RKO (cell line): Measurements from ENCODE around the gene COL7A1.
A peak's percentile ranks its signal among the peaks of the same experiment; 100 is the strongest.
"Not testable (repeated sequence)": the region's sequence is repeated elsewhere in the genome, so short reads cannot be mapped to it uniquely, and the experiment has no call there.

Experiments used
- DNase-seq: peaks from one replicate; pipeline ENCODE4 v3.0.0-alpha.2; 2016; ENCODE audit warnings: low spot score

The COL7A1 gene

DNA sequence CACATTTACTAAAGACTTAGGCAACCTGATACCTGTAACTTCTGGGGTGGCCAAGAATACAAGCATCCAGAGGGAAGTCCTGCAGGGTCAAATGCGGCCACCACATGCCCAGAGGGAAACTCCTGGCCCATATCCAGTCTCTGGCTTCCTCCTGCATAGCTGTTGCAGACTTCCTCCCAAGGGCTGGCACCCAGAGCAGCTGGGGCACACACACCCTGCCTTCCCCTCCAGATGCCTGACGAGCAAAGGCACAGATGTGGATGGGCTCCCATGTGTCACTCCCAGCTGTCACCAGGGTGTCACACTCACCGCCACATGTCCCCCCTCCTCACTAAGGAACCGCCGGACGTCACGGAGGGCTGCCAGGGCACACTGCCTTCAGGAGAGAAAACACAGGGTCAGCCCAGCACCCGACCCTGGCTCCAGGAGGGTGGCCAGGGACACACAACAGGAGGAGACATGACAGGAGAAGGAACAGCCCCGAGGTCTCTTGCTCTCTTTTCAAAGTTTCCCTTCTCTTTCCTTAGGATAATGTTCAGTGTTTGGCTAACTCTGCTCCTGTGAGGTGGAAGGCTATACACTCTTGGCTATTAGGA is 51.8 kb downstream of the COL7A1 start:
- DNase-seq: no peak

DNA sequence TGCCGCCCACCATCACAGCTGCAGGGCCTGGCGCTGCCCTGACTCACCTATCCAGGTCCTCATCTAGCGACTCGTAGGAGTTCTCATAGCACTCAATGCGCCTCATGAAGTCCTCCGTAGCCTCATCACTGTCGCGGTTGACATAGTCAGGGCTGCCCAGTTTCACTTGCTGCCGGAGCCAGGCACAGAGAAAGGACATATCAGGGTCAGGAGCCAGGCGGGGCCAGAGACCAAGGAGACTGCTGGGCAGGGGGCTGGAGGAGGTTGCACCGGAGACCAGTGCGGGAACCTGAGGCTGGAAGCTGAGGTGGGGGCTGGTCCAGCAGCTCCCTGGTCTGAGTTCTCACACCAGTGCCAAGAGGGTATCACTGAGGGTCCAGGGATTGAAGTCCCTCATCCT is 56.7 kb downstream of the COL7A1 start:
- peak; percentile 49 for DNase-seq

DNA sequence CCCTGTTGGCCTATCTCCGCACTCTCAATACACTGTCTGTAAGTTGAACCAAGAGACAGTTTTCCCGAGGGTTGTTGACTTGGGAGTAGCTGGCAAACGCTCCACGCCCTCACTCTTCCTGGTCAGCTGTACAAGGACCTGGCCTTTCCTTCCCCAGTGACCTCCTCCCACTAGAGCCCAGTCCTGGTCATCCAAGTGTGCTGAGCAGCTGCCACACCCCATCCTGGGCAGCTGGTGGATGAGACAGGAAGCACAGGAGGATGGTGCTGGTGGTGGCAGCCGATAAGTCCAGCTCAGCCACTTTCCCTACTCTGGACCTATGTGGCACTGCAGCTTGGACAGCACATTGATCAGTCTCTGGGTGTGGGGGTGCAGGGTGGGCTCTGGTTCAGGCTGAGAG is 58.3 kb downstream of the COL7A1 start:
- DNase-seq: no peak

DNA sequence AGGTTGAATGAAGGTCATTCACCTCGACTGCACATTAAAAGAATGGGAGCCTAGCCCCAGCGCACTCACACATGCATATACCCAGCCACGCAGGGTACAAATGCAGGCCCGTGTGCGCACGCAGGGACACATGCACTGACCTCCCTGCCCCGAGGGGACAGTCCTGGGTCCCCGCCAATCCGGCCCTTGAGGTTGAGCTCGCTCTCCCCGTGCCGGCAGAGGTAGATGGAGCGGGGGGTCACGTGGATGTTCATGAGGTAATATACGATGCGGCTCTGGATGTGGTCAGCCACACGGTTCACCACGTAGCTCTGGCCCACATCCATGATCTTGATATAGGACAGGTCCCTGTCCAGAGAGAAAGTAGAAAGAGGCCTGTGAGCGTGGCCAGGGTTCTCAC is 59.0 kb downstream of the COL7A1 start:
- no peak for DNase-seq

DNA sequence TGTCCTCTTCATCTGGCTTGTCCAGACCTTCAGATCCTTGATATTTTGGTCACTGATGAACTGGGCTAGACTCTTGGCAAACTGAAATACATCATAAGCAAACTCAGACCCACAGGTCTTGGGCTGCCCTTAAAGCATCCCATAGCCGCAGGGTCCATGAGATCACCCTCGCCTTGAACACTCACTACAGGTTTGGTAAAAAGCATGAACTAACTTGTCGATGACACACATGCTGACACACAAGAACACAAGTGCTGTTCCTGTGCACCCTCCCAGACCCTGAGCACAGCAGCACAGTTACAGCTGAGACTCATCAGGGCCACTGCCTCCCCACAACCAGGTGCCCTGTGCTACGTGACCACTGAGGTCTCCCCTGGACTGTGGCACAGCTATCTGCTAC is 59.6 kb downstream of the COL7A1 start:
- DNase-seq: no peak

DNA sequence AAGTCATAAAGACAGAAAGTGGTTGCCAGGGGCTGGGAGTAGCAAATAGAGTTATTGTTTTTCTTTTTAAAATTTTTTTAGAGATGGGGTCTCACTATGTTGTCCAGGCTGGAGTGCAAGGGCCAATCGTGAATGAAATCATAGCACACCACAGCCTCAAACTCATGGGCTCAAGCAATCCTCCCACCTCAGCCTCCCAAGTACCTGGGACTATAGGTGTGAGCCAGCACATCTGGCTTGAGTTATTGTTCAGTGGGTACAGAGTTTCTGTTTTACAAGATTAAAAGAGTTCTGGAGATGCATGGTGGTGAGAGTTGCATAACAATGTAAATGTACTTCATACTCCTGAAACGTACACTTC is 62.2 kb downstream of the COL7A1 start:
- DNase-seq: no peak

DNA sequence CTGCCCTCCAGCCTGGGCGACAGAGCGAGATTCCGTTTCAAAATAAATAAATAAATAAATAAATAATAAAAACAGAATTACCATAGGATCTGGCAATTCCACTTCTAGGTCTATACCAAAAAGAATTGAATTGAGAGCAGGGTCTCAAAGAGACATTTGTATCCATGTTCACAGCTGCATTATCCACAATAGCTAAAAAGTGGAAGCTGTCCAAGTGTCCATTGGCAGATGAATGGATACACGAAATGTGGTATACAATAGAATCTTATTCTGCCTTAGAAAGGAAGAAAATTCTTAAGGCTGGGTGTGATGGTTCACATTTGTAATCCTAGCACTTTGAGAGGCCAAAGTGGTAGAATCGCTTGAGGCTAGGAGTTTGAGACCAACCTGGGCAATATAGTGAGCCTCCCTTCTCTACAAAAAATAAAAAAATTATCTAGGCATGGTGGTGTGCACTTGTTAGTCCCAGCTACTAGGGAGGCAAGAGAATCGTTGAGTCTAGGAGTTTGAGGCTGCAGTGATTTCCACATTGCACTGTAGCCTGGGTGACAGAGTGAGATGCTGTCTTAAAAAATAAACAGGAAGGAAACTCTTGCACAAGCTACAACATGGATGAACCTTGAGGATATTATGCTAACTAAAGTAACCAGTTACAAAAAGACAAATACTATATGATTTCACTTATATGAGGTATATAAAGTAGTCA is 62.7 kb downstream of the COL7A1 start:
- DNase-seq: no peak

DNA sequence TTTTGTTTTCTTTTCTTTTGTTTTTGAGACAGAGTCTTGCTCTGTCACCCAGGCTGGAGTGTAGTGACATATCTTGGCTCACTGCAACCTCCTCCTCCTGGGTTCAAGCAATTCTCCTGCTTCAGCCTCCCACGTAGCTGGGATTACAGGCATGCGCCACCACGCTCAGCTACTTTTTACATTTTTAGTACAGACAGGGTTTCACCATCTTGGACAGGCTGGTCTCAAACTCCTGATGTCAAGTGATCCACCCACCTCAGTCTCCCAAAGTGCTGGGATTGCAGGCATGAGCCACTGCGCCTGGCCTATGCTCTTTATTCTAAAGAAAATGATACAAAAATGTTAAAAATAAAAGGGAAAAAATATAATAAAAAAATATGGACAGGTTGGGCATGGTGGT is 64.4 kb downstream of the COL7A1 start:
- not testable (repeated sequence) for DNase-seq

DNA sequence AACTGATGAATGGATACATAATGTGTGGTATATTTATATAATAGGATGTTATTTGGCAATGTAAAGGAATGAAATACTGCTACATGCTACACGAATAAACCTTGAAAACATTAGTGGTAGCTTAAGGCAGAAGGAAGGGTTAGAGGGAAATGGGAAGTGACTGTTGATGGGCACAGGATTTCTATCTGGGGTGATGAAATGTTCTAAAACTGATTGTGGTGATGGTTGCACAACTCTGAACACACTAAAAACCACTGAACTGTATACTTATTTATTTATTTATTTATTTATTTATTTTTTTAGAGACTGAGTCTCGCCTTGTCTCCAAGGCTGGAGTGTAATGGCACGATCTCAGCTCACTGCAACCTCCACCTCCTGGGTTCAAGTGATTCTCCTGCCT is 66.4 kb downstream of the COL7A1 start:
- no peak for DNase-seq

DNA sequence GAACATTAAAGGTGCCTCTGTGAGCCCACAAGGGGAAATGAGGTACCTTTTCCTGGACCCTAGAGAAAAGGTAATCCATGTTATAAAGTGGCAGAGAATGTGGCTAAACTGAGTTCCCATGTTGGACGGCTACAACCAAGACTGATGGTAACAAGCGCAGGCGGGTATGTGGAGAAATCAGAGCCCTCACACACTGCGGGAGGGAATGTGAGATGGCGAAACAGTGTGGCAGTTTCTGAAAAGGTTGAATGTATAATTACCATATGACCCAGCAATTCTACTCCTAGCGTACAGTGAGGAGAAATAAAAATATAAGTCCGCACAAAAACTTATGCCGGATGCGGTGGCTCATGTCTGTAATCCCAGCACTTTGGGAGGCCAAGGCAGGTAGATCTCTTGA is 67.1 kb downstream of the COL7A1 start:
- no peak for DNase-seq

DNA sequence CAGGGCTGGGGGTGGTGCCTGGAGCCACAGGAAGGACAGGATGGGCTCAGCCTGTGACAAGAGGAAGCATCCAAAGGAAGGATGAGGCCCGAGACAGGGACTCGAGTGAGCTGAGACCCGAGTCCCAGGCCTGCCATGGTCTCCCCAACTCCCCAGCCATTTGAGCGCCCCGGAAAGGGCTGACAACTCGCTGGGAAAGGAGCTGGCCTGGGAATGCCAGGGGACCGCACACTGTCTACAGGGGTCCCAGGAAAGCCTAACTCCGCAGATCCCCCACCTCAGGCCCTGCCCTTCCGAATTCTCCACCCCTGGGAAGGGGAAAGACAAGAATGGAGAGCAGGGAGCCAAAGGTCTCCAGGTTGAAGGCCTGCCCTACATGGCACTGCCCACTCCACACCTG is 70.2 kb downstream of the COL7A1 start:
- no peak for DNase-seq

DNA sequence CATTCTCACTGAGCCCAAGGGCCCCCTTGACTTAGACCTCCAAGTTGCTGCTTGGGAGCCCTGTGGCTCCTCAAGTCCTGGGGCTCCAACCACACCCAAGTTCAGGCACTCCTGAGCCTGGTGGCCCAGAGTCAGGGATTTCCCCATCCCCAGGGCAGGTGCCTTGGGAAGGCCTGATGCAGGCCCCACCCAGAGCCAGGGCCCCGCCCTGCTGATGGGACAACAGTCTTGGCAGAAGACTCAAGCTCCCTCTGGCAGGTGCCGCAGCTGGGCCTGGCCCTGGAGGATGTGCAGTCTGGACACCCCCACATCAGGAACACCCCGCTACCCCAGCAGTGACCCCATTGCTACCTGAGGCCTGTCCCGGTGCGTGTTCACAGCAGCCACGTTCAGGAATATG is 73.5 kb downstream of the COL7A1 start:
- DNase-seq: no peak

DNA sequence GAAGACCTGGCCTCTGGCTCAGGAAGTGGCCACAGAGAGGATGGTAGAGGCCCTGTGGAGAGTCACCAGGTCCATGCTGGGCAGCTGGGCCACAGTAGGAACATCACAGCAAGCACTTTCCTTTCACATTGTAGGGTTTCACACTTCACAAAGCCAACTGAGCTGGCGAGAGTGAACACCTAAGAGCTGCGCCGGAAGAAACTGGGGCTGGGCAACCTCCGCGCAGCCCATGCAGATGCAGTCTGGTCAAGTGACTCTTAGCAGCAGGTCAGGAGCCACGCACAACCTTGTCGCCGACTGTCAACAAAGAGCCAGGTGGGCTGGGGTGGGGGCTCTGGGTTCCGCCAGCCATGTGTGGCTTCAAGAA is 75.9 kb downstream of the COL7A1 start:
- DNase-seq: no peak

DNA sequence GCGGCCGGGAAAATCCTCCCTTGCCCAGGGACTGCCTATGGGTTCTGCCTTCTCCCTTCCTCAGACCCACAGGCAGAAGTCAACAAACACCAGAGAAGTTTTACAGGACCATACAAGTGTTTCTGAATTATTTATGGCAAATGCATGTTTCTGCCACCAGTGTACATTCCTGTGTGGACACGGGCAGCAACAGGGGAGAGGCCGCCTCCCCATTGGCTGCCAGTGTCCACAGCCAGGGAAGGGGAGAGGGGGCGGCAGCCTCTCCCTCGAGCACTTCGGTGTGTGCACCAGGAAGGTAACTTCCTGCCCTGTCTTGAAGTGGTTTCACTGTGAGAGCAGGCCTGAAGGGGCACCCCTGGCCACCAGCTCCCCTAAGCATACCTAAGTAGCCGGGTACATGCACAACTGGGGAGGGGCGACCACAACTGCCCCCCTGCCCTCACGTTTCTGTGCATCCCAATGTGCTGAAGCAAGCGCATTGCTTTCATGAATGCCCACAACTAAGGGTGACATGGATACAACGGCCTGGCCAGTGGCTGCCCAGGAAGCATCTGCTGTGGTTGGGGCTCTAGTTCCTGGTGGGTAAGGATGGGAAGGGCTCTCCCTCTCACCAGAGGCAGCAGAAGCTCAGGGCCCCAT is 76.4 kb downstream of the COL7A1 start:
- DNase-seq: no peak

DNA sequence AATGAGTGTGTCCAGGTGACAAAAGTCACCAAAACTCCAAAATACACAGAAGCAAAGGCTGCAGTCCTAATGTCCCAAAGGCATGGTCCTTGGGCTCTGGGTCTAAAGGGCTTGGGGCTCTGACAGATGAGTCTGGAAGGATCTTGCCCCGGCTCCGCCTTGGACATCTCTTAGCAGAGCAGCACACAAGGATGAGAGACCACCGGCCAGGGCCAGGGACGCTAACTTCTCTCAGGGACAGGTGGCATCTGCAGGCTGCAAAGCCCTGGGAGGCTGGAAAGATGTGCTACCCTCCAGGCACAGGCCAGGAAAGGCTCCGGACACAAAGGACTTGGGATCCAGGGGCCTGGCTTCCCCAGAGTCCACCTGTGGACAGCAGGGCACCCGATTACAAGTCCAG is 77.1 kb downstream of the COL7A1 start:
- no peak for DNase-seq

DNA sequence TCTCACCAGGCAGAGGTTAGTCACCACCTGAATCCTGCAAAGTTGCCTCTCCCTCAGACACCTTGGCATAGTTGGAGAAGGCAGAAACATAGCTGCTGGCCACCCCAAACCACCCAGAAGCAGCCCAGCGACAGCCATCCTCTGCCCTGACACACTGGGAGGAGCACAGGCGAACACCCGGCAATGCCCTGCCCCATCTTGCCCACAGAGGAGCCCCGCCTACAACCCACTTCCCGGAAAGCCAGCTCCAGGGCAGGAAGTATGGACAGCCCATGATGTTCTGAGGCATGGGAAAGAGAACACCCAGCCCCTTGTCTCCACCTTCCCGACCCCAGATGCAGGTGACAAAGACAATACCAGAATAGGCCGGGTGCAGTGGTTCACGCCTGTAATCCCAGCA is 78.6 kb downstream of the COL7A1 start:
- no peak for DNase-seq

DNA sequence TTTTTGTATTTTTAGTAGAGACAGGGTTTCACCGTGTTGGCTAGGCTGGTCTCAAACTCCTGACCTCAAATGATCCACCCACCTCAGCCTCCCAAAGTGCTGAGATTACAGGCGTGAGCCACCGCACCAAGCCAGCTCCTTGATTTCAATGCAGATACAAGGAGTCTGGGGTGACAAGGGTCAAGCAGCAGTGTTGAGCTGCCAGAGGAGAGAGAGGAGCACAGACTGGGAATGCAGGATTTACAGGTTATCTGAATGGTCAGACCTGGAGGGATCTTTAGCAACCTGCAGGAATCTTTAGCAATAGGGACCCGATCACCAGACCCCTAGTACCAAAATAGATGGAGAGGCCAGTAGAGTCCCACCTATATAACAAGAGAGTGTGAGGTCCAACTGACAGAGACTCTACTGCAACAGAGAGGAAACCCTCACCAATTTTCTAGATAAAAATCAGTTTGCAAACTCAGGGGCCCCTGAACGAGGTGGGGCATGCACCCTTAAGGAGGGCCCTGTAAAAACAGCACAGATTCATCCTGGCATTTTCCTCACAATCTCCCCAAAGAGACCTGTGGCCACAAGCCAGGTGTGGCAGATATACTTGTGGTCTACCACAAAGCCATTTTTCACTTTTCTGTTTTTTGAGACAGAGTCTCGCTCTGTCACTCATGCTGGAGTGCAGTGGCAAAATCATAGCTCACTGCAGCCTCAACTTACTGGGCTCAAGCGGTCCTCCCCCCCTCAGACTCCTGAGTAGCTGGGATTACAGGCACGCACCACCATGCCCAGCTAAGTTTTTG is 80.5 kb downstream of the COL7A1 start:
- no peak for DNase-seq
